GM18870 (cell line): ENCODE results near the gene PTEN.
A peak's percentile ranks its signal among the peaks of the same experiment; 100 is the strongest.
"Not testable (repeated sequence)": the region's sequence is repeated elsewhere in the genome, so short reads cannot be mapped to it uniquely, and the experiment has no call there.

Source experiments
- ATAC-seq: cut with Tn5 transposase; IDR thresholded peaks from one replicate; pipeline ENCODE4 v1.9.1; 2021; ENCODE audit warnings: moderate library complexity; ENCODE audit not compliant: unreplicated experiment

The PTEN gene

GRCh38 chr10:87844837-87845623 is 18.4 kb upstream of the PTEN start:
- no peak for ATAC-seq

- no peak for ATAC-seq
Observed at GRCh38 chr10:87845624-87845998, 17.8 kb upstream of the PTEN start.

GRCh38 chr10:87846023-87846422 is 17.4 kb upstream of the PTEN start:
- no peak for ATAC-seq

- not testable (repeated sequence) for ATAC-seq
Observed at GRCh38 chr10:87846711-87847110, 16.7 kb upstream of the PTEN start.

- no peak for ATAC-seq
Observed at GRCh38 chr10:87847550-87847949, 15.9 kb upstream of the PTEN start.

GRCh38 chr10:87849001-87849400 is 14.4 kb upstream of the PTEN start:
- ATAC-seq = no peak

- ATAC-seq = no peak
Observed at GRCh38 chr10:87850742-87851205, 12.7 kb upstream of the PTEN start.

GRCh38 chr10:87852089-87852488 is 11.3 kb upstream of the PTEN start:
- ATAC-seq = no peak

- not testable (repeated sequence) for ATAC-seq
Observed at GRCh38 chr10:87855247-87855646, 8.2 kb upstream of the PTEN start.

GRCh38 chr10:87855665-87856064 is 7.8 kb upstream of the PTEN start:
- ATAC-seq = not testable (repeated sequence)

- no peak for ATAC-seq
Observed at GRCh38 chr10:87860156-87860795, 3.1 kb upstream of the PTEN start.

GRCh38 chr10:87860816-87861403 is 2.5 kb upstream of the PTEN start:
- no peak for ATAC-seq

- peak; percentile 10 for ATAC-seq
Observed at GRCh38 chr10:87861566-87861952, 1.9 kb upstream of the PTEN start.

- peak; percentile 50 for ATAC-seq
Observed at GRCh38 chr10:87861953-87862678, 1.3 kb upstream of the PTEN start.

GRCh38 chr10:87862679-87863052 is 759 bp upstream of the PTEN start:
- ATAC-seq = peak; percentile 8

- ATAC-seq = not testable (repeated sequence)
Observed at GRCh38 chr10:87863951-87864495, 598 bp downstream of the PTEN start.

- ATAC-seq = no peak
Observed at GRCh38 chr10:87864496-87865059, 1.2 kb downstream of the PTEN start.

- ATAC-seq = no peak
Observed at GRCh38 chr10:87865241-87865881, 1.9 kb downstream of the PTEN start.

GRCh38 chr10:87866412-87866974 is 3.1 kb downstream of the PTEN start:
- no peak for ATAC-seq

GRCh38 chr10:87867453-87867852 is 4.0 kb downstream of the PTEN start:
- no peak for ATAC-seq
